ENCODE results near the gene HMGXB4.

DNA sequence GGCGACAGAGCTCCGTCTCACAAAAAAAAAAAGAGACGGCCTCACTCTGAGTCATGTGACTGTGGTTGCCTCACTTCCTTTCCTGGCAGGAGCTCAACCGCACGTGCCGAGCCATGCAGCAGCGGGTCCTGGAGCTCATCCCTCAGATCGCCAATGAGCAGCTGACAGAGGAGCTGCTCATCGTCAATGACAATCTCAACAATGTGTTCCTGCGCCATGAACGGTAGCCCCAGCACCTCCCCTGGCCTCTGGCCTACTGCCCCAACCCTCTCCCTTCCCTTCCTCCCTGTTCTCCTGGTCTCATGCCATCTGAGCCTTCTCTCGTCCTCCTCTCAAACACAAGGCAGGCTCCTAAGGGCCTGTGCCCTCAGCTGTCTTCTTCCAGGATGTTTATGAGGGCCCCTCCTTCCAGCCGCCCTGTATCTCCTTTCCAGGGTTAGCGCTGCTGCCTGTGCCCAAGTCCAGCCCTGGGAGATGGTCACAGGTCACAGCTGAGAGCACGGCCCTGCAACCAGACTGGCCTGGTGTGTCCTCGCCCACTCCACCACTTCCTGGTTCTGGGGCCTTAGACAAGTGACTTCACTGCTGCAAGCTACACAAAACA lies 73.1 kb downstream of the HMGXB4 start:
- TF ChIP-seq CTCF (IDR thresholded peaks at IDR 0.05; ENCODE audit: insufficient read depth, low read length, poor library complexity, severe bottlenecking) (no peak), EZH2phosphoT487 (conservative IDR thresholded peaks at IDR 0.05; ENCODE audit: low read length) (no peak)
